Neural cell (in vitro differentiated cells): ENCODE measurements around the gene TRAK1. TPM values are rescaled to one million over a fixed set of nuclear protein-coding genes. Genes with fewer than 3 reads are reported as not detected.

ENCODE experiments used
- H2AFZ ChIP-seq: fragments of 200-600, 300-800 bp; sonication (generic), shearing (Covaris generic); 2 replicates; pipeline ENCODE4 v1.6.0; 2014; ENCODE audit warnings: low read depth, mild to moderate bottlenecking, antibody characterized with exemption, low read length, moderate library complexity
- H3F3A ChIP-seq: fragments of 200-600 bp; shearing (Covaris generic); 2 replicates; pipeline ENCODE4 v1.6.1; 2016; ENCODE audit warnings: mild to moderate bottlenecking, moderate library complexity, mixed read lengths, antibody characterized with exemption, low read length; ENCODE audit not compliant: insufficient read depth, poor library complexity, severe bottlenecking
- H3K27ac ChIP-seq: fragments of 200-600, 300-800 bp; sonication (generic), shearing (Covaris generic); 2 replicates; pipeline ENCODE4 v1.5.1; 2014; ENCODE audit warnings: mild to moderate bottlenecking, low read length, moderate library complexity
- H3K27me3 ChIP-seq: fragments of 300-800, 200-600 bp; sonication (generic), shearing (Covaris generic); 2 replicates; pipeline ENCODE4 v1.6.0; 2014; ENCODE audit warnings: mild to moderate bottlenecking, low read depth, low read length, moderate library complexity; ENCODE audit not compliant: insufficient read depth
- H3K36me3 ChIP-seq: fragments of 300-800, 200-600 bp; sonication (generic), shearing (Covaris generic); 2 replicates; pipeline ENCODE4 v1.5.1; 2014; ENCODE audit warnings: mild to moderate bottlenecking, antibody characterized with exemption, low read length, moderate library complexity; ENCODE audit not compliant: insufficient read depth
- H3K4me2 ChIP-seq: fragments of 300-800, 200-600 bp; sonication (generic), shearing (Covaris generic); 2 replicates; pipeline ENCODE4 v1.6.0; 2014; ENCODE audit warnings: mild to moderate bottlenecking, low read length
- H3K4me3 ChIP-seq: fragments of 300-800, 200-600 bp; sonication (generic), shearing (Covaris generic); 2 replicates; pipeline ENCODE4 v1.5.1; 2014; ENCODE audit warnings: mild to moderate bottlenecking, low read length, moderate library complexity
- H3K79me2 ChIP-seq: fragments of 200-600 bp; shearing (Covaris generic); replicated peaks from 2 replicates; pipeline ENCODE4 v1.6.0; 2014; ENCODE audit warnings: mild to moderate bottlenecking, low read length, moderate library complexity; ENCODE audit not compliant: insufficient read depth
- H3K9ac ChIP-seq: fragments of 300-800, 200-600 bp; sonication (generic), shearing (Covaris generic); 2 replicates; pipeline ENCODE4 v1.6.1; 2016; ENCODE audit warnings: mild to moderate bottlenecking, low read length, mixed read lengths
- H3K9me2 ChIP-seq: fragments of 200-600 bp; shearing (Covaris generic); 2 replicates; pipeline ENCODE4 v1.6.1; 2016; ENCODE audit warnings: mild to moderate bottlenecking, low read length, mixed read lengths; ENCODE audit not compliant: insufficient read depth
- H3K9me3 ChIP-seq: fragments of 200-600, 300-800 bp; sonication (generic), shearing (Covaris generic); 2 replicates; pipeline ENCODE4 v1.6.1; 2016; ENCODE audit warnings: mild to moderate bottlenecking, mixed run types, low read length, moderate library complexity, mixed read lengths
- H4K20me1 ChIP-seq: fragments of 200-600 bp; shearing (Covaris generic); 2 replicates; pipeline ENCODE4 v1.6.1; 2016; ENCODE audit warnings: mild to moderate bottlenecking, mixed run types; ENCODE audit not compliant: insufficient read depth
- EP300 ChIP-seq: fragments of 450-650 bp; conservative IDR thresholded peaks from 2 replicates; pipeline ENCODE4 v1.6.1; 2014; ENCODE audit warnings: antibody characterized with exemption, mild to moderate bottlenecking, moderate library complexity; ENCODE audit not compliant: poor library complexity, severe bottlenecking
- EZH2 ChIP-seq: fragments of 200-600, 300-800 bp; shearing (Covaris generic), sonication (generic); IDR thresholded peaks from 2 replicates; pipeline ENCODE4 v1.6.1; 2014; ENCODE audit warnings: antibody characterized with exemption, low read length, borderline replicate concordance, mild to moderate bottlenecking; ENCODE audit not compliant: insufficient read depth, poor library complexity, severe bottlenecking
- MXI1 ChIP-seq: fragments of 450-650 bp; conservative IDR thresholded peaks from 2 replicates; pipeline ENCODE4 v1.6.1; 2014; ENCODE audit warnings: antibody characterized with exemption, mild to moderate bottlenecking; ENCODE audit not compliant: poor library complexity, severe bottlenecking
- POLR2AphosphoS5 ChIP-seq: IDR thresholded peaks from 2 replicates; pipeline ENCODE4 v1.6.1; 2012
- RAD21 ChIP-seq: fragments of 450-650 bp; conservative IDR thresholded peaks from 2 replicates; pipeline ENCODE4 v1.6.1; 2014; ENCODE audit warnings: antibody characterized with exemption, mild to moderate bottlenecking, moderate library complexity
- SMC3 ChIP-seq: fragments of 450-650 bp; conservative IDR thresholded peaks from 2 replicates; pipeline ENCODE4 v1.6.1; 2014; ENCODE audit warnings: antibody characterized with exemption, mild to moderate bottlenecking, moderate library complexity; ENCODE audit not compliant: poor library complexity
- TAF1 ChIP-seq: IDR thresholded peaks from 2 replicates; pipeline ENCODE4 v1.6.1; 2012; ENCODE audit warnings: low read depth
- polyA plus RNA-seq: library from polyadenylated mRNA; depleted of rRNA; stranded (reverse); fragments of >200 nt; gene quantifications from 2 replicates; pipeline ENCODE4 v1.2.3, GENCODE V29; 2014
- TF ChIP-seq, protein P1 (sequence below): fragments of 450-650 bp; IDR thresholded peaks from 2 replicates; pipeline ENCODE4 v1.5.1; 2014; ENCODE audit warnings: antibody characterized with exemption, mild to moderate bottlenecking, moderate library complexity; ENCODE audit not compliant: poor library complexity, severe bottlenecking
- TF ChIP-seq, protein P2 (sequence below): IDR thresholded peaks from 2 replicates; pipeline ENCODE4 v1.6.1; 2012; ENCODE audit warnings: borderline replicate concordance

Gene TRAK1
- polyA plus RNA-seq, 1 donor from 2014 or later, result 34.7 TPM

GRCh38 chr3:42068303-42069088 is 22.7 kb upstream of the TRAK1 start:
- no peaks in the 10 kb centered on the region for H3F3A ChIP-seq
- no peak overlapping the region for H3K27ac ChIP-seq
- peaks cover 18% of the 10 kb centered on the region for H3K79me2 ChIP-seq
- no peak overlapping the region for H2AFZ ChIP-seq
- no peak overlapping the region for H3K4me2 ChIP-seq
- H3K4me3 ChIP-seq, result no peak overlapping the region
- no peak overlapping the region for H3K9ac ChIP-seq
- H3K27me3 ChIP-seq, result no peaks in the 10 kb centered on the region
- no peaks in the 10 kb centered on the region for H3K36me3 ChIP-seq
- no peaks in the 10 kb centered on the region for H4K20me1 ChIP-seq
- H3K9me2 ChIP-seq, result no peaks in the 10 kb centered on the region
- no peaks in the 10 kb centered on the region for H3K9me3 ChIP-seq
- TF ChIP-seq, protein P1, sequence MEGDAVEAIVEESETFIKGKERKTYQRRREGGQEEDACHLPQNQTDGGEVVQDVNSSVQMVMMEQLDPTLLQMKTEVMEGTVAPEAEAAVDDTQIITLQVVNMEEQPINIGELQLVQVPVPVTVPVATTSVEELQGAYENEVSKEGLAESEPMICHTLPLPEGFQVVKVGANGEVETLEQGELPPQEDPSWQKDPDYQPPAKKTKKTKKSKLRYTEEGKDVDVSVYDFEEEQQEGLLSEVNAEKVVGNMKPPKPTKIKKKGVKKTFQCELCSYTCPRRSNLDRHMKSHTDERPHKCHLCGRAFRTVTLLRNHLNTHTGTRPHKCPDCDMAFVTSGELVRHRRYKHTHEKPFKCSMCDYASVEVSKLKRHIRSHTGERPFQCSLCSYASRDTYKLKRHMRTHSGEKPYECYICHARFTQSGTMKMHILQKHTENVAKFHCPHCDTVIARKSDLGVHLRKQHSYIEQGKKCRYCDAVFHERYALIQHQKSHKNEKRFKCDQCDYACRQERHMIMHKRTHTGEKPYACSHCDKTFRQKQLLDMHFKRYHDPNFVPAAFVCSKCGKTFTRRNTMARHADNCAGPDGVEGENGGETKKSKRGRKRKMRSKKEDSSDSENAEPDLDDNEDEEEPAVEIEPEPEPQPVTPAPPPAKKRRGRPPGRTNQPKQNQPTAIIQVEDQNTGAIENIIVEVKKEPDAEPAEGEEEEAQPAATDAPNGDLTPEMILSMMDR, result no peak
- TF ChIP-seq TAF1 (no peak), POLR2AphosphoS5 (no peak), MXI1 (no peak), EP300 (no peak), SMC3 (no peak), EZH2 (no peak), RAD21 (no peak)
- TF ChIP-seq, protein P2, sequence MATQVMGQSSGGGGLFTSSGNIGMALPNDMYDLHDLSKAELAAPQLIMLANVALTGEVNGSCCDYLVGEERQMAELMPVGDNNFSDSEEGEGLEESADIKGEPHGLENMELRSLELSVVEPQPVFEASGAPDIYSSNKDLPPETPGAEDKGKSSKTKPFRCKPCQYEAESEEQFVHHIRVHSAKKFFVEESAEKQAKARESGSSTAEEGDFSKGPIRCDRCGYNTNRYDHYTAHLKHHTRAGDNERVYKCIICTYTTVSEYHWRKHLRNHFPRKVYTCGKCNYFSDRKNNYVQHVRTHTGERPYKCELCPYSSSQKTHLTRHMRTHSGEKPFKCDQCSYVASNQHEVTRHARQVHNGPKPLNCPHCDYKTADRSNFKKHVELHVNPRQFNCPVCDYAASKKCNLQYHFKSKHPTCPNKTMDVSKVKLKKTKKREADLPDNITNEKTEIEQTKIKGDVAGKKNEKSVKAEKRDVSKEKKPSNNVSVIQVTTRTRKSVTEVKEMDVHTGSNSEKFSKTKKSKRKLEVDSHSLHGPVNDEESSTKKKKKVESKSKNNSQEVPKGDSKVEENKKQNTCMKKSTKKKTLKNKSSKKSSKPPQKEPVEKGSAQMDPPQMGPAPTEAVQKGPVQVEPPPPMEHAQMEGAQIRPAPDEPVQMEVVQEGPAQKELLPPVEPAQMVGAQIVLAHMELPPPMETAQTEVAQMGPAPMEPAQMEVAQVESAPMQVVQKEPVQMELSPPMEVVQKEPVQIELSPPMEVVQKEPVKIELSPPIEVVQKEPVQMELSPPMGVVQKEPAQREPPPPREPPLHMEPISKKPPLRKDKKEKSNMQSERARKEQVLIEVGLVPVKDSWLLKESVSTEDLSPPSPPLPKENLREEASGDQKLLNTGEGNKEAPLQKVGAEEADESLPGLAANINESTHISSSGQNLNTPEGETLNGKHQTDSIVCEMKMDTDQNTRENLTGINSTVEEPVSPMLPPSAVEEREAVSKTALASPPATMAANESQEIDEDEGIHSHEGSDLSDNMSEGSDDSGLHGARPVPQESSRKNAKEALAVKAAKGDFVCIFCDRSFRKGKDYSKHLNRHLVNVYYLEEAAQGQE, result no peak

- H2AFZ ChIP-seq, result no peak overlapping the region
- H3K36me3 ChIP-seq, result no peaks in the 10 kb centered on the region
- no peaks in the 10 kb centered on the region for H3F3A ChIP-seq
- no peak overlapping the region for H3K9ac ChIP-seq
- H3K9me3 ChIP-seq, result no peaks in the 10 kb centered on the region
- H4K20me1 ChIP-seq, result no peaks in the 10 kb centered on the region
- H3K4me2 ChIP-seq, result no peak overlapping the region
- H3K4me3 ChIP-seq, result no peak overlapping the region
- no peak overlapping the region for H3K27ac ChIP-seq
- no peak for TF ChIP-seq EP300
- TF ChIP-seq MXI1, result no peak
- TF ChIP-seq RAD21, result no peak
- no peak for TF ChIP-seq TAF1
- no peak for TF ChIP-seq EZH2
- TF ChIP-seq, protein P2, result no peak
- no peak for TF ChIP-seq POLR2AphosphoS5
- peaks cover 24% of the 10 kb centered on the region for H3K79me2 ChIP-seq
- H3K9me2 ChIP-seq, result no peaks in the 10 kb centered on the region
- H3K27me3 ChIP-seq, result no peaks in the 10 kb centered on the region
Measured at GRCh38 chr3:42070089-42070488, 21.1 kb upstream of the TRAK1 start.
